Measurements from ENCODE around the gene CCDC149.

Gene CCDC149

DNA sequence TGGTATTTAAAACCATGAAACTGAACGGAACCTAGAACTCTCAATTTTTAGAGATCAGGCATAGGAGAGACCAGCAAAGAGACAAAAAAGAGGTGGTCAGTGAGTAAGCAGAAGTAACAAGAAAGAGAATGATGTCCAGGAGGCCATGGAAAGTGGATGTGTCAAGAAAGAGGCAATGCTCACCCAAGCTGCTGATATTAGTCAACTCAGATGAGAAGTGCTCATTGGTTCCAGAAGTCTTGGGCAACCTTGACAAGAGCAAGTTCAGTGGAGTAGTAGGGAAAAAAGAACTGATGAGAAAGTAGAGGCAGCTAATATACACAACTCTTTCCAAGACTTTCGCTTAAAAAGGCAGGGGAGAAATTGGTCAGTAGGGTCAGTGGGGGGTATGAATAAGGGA lies 23.0 kb upstream of the CCDC149 start:
- Histone ChIP-seq H3K79me2 (ENCODE audit: control insufficient read depth, insufficient read depth, low read length, poor library complexity) (no peaks in the 10 kb centered on the region), H4K91ac (ENCODE audit: low read depth, low read length) (no peak overlapping the region), H2AK5ac (ENCODE audit: low read length) (no peak overlapping the region), H3K9me3 (ENCODE audit: insufficient read depth, low read depth, low read length) (peaks cover 8% of the 10 kb centered on the region), H3K36me3 (ENCODE audit: control insufficient read depth in 1 of 2, insufficient read depth in 2 of 2, low read length in 2 of 2) (no peaks in the 10 kb centered on the region), H3K18ac (ENCODE audit: low read length) (no peak overlapping the region), H3K14ac (ENCODE audit: low read length) (no peak overlapping the region), H3K27ac (ENCODE audit: low read depth, low read length) (no peak overlapping the region), H3K27me3 (ENCODE audit: insufficient read depth, low read length) (no peaks in the 10 kb centered on the region), H3K79me1 (ENCODE audit: low read length) (no peaks in the 10 kb centered on the region), H2BK120ac (ENCODE audit: insufficient read depth, low read length, poor library complexity) (no peak overlapping the region), H4K8ac (ENCODE audit: low read depth, low read length) (no peak overlapping the region), H3K4ac (ENCODE audit: low read depth, low read length) (no peak overlapping the region), H3K9ac (ENCODE audit: low read length) (no peak overlapping the region), H3K23ac (ENCODE audit: low read length) (no peak overlapping the region), H3K4me1 (ENCODE audit: control insufficient read depth in 1 of 2, insufficient read depth in 2 of 2, low read length in 2 of 2) (no peaks in the 10 kb centered on the region), H3K4me3 (ENCODE audit: low read depth, low read length) (no peak overlapping the region), H4K12ac (ENCODE audit: low read depth, low read length) (no peak overlapping the region), H2BK12ac (ENCODE audit: low read length) (no peak overlapping the region), H2AFZ (ENCODE audit: insufficient read depth, low read length, poor library complexity) (no peak overlapping the region), H2BK5ac (ENCODE audit: low read depth, low read length, poor library complexity) (no peak overlapping the region), H3K4me2 (ENCODE audit: low read length) (no peak overlapping the region)
- no peak for DNase-seq
- WGBS (ENCODE audit: extremely low coverage, insufficient coverage, insufficient read length): no CpG with 5 or more reads among the region's 2 CpGs

GRCh38 chr4:24934311-24934710 lies 21.5 kb upstream of the CCDC149 start:
- Histone ChIP-seq H3K23ac (ENCODE audit: low read length) (no peak overlapping the region), H3K4me3 (ENCODE audit: low read depth, low read length) (no peak overlapping the region), H3K14ac (ENCODE audit: low read length) (no peak overlapping the region)

DNA sequence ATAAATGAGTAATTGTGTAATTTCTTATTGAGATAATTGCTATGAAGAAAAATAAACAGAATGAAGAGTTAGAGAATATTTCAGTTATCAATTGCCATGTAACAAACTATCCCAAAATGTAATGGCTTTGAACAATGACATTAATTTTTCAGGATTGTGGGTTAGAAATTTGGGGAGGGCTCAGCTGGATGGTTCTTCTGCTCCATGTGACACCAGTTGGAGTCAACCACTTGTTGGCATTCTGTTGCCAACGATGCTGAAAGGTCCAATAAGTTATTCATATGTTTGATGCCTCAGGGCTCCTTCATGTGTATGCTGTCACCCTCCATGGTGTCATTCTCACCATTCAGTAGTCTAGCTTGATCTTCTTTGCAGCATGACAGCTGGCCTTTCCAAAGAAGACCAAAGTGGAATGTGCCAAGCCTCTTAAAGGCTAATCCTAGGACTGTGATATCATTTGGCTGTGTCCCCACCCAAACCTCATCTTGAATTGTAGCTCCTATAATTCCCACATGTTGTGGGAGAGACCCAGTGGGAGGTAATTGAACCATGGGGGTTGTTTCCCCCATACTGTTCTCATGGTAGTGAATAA lies 20.9 kb upstream of the CCDC149 start:
- Histone ChIP-seq H3K79me2 (ENCODE audit: control insufficient read depth, insufficient read depth, low read length, poor library complexity) (no peaks in the 10 kb centered on the region), H3K27ac (ENCODE audit: low read depth, low read length) (no peak overlapping the region), H3K9ac (ENCODE audit: low read length) (no peak overlapping the region), H3K27me3 (ENCODE audit: insufficient read depth, low read length) (no peaks in the 10 kb centered on the region), H2AFZ (ENCODE audit: insufficient read depth, low read length, poor library complexity) (no peak overlapping the region), H2BK120ac (ENCODE audit: insufficient read depth, low read length, poor library complexity) (no peak overlapping the region), H3K4me2 (ENCODE audit: low read length) (no peak overlapping the region), H3K36me3 (ENCODE audit: control insufficient read depth in 1 of 2, insufficient read depth in 2 of 2, low read length in 2 of 2) (no peaks in the 10 kb centered on the region), H4K12ac (ENCODE audit: low read depth, low read length) (no peak overlapping the region), H3K9me3 (ENCODE audit: insufficient read depth, low read depth, low read length) (peaks cover 6% of the 10 kb centered on the region), H3K4me3 (ENCODE audit: low read depth, low read length) (no peak overlapping the region), H2AK5ac (ENCODE audit: low read length) (no peak overlapping the region), H3K18ac (ENCODE audit: low read length) (no peak overlapping the region), H3K4ac (ENCODE audit: low read depth, low read length) (no peak overlapping the region), H3K14ac (ENCODE audit: low read length) (no peak overlapping the region), H4K8ac (ENCODE audit: low read depth, low read length) (no peak overlapping the region), H3K79me1 (ENCODE audit: low read length) (no peaks in the 10 kb centered on the region), H3K23ac (ENCODE audit: low read length) (no peak overlapping the region), H2BK12ac (ENCODE audit: low read length) (no peak overlapping the region), H2BK5ac (ENCODE audit: low read depth, low read length, poor library complexity) (no peak overlapping the region), H3K4me1 (ENCODE audit: control insufficient read depth in 1 of 2, insufficient read depth in 2 of 2, low read length in 2 of 2) (no peaks in the 10 kb centered on the region), H4K91ac (ENCODE audit: low read depth, low read length) (no peak overlapping the region)
- DNase-seq: no peak
- no CpG with 5 or more reads among the region's 1 CpG for WGBS (ENCODE audit: extremely low coverage, insufficient coverage, insufficient read length)

More at GRCh38 chr4:24934311-24934710, 21.5 kb upstream of the CCDC149 start:
- Histone ChIP-seq H2AK5ac (ENCODE audit: low read length) (no peak overlapping the region), H3K9me3 (ENCODE audit: insufficient read depth, low read depth, low read length) (peaks cover 6% of the 10 kb centered on the region), H3K79me1 (ENCODE audit: low read length) (no peaks in the 10 kb centered on the region), H3K18ac (ENCODE audit: low read length) (no peak overlapping the region), H4K91ac (ENCODE audit: low read depth, low read length) (no peak overlapping the region), H3K79me2 (ENCODE audit: control insufficient read depth, insufficient read depth, low read length, poor library complexity) (no peaks in the 10 kb centered on the region), H3K4ac (ENCODE audit: low read depth, low read length) (no peak overlapping the region), H4K8ac (ENCODE audit: low read depth, low read length) (no peak overlapping the region), H3K9ac (ENCODE audit: low read length) (no peak overlapping the region), H4K12ac (ENCODE audit: low read depth, low read length) (no peak overlapping the region), H3K36me3 (ENCODE audit: control insufficient read depth in 1 of 2, insufficient read depth in 2 of 2, low read length in 2 of 2) (no peaks in the 10 kb centered on the region), H2AFZ (ENCODE audit: insufficient read depth, low read length, poor library complexity) (no peak overlapping the region), H3K27ac (ENCODE audit: low read depth, low read length) (no peak overlapping the region), H2BK5ac (ENCODE audit: low read depth, low read length, poor library complexity) (no peak overlapping the region), H2BK12ac (ENCODE audit: low read length) (no peak overlapping the region), H3K4me1 (ENCODE audit: control insufficient read depth in 1 of 2, insufficient read depth in 2 of 2, low read length in 2 of 2) (no peaks in the 10 kb centered on the region), H3K27me3 (ENCODE audit: insufficient read depth, low read length) (no peaks in the 10 kb centered on the region), H2BK120ac (ENCODE audit: insufficient read depth, low read length, poor library complexity) (no peak overlapping the region), H3K4me2 (ENCODE audit: low read length) (no peak overlapping the region)
- no peak for DNase-seq

DNA sequence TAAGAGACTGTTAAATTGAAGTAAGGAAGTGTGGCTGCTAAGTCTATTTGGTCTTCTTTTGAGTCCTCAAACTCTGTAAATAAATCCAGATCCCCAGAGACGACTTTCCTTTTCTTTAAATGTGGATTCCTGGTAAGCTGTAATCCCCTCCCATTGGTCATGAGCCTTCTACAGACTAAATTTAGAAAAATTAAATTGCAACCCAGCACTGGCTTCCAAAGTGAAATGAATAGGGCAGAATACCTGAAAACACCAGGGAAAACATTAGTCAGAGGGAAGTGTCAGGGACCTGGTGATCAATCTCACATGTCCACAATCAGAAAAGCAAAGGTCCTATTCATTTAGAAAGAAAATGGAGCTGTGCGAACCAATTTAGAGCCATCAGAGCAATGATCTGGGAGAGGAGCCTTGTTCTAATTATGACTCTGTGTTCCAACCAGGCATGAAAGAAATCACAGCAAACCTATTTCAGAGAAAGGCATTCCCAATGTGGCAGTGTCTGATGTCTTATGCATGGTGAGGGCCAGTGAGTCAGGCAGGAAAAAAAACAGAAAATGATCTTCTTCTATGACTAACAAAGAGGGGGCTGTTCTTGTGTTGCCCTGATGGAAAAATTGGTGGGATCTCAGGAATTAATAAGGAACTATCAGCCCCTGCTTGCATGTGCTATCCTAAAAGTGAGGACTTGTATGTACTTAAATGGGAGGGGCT lies 19.8 kb upstream of the CCDC149 start:
- no peak overlapping the region for H3K14ac ChIP-seq (ENCODE audit: low read length)
- no peaks in the 10 kb centered on the region for H3K79me1 ChIP-seq (ENCODE audit: low read length)
- H3K4me1 ChIP-seq (ENCODE audit: control insufficient read depth in 1 of 2, insufficient read depth in 2 of 2, low read length in 2 of 2): no peaks in the 10 kb centered on the region
- H3K4me2 ChIP-seq (ENCODE audit: low read length): no peak overlapping the region
- no peak overlapping the region for H3K9ac ChIP-seq (ENCODE audit: low read length)
- H3K36me3 ChIP-seq (ENCODE audit: control insufficient read depth in 1 of 2, insufficient read depth in 2 of 2, low read length in 2 of 2): no peaks in the 10 kb centered on the region
- no peak overlapping the region for H2BK5ac ChIP-seq (ENCODE audit: low read depth, low read length, poor library complexity)
- H2AFZ ChIP-seq (ENCODE audit: insufficient read depth, low read length, poor library complexity): no peak overlapping the region
- H4K8ac ChIP-seq (ENCODE audit: low read depth, low read length): no peak overlapping the region
- no CpG with 5 or more reads among the region's 2 CpGs for WGBS (ENCODE audit: extremely low coverage, insufficient coverage, insufficient read length)
- H2BK12ac ChIP-seq (ENCODE audit: low read length): no peak overlapping the region
- H3K4me3 ChIP-seq (ENCODE audit: low read depth, low read length): no peak overlapping the region
- no peaks in the 10 kb centered on the region for H3K27me3 ChIP-seq (ENCODE audit: insufficient read depth, low read length)
- no peak overlapping the region for H2BK120ac ChIP-seq (ENCODE audit: insufficient read depth, low read length, poor library complexity)
- peaks cover 4% of the 10 kb centered on the region for H3K9me3 ChIP-seq (ENCODE audit: insufficient read depth, low read depth, low read length)
- H3K27ac ChIP-seq (ENCODE audit: low read depth, low read length): no peak overlapping the region
- H3K18ac ChIP-seq (ENCODE audit: low read length): no peak overlapping the region
- no peak overlapping the region for H3K4ac ChIP-seq (ENCODE audit: low read depth, low read length)
- H2AK5ac ChIP-seq (ENCODE audit: low read length): no peak overlapping the region
- no peak overlapping the region for H4K12ac ChIP-seq (ENCODE audit: low read depth, low read length)
- H4K91ac ChIP-seq (ENCODE audit: low read depth, low read length): no peak overlapping the region
- no peaks in the 10 kb centered on the region for H3K79me2 ChIP-seq (ENCODE audit: control insufficient read depth, insufficient read depth, low read length, poor library complexity)
- no peak for DNase-seq
- H3K23ac ChIP-seq (ENCODE audit: low read length): no peak overlapping the region
